NCI-H82 (cell line): ENCODE results near the gene UBE2O.

Source experiments
- DNase-seq: peaks from one replicate; lab custom pipeline; 2025; lab: John Stamatoyannopoulos, UW

The UBE2O gene

DNA sequence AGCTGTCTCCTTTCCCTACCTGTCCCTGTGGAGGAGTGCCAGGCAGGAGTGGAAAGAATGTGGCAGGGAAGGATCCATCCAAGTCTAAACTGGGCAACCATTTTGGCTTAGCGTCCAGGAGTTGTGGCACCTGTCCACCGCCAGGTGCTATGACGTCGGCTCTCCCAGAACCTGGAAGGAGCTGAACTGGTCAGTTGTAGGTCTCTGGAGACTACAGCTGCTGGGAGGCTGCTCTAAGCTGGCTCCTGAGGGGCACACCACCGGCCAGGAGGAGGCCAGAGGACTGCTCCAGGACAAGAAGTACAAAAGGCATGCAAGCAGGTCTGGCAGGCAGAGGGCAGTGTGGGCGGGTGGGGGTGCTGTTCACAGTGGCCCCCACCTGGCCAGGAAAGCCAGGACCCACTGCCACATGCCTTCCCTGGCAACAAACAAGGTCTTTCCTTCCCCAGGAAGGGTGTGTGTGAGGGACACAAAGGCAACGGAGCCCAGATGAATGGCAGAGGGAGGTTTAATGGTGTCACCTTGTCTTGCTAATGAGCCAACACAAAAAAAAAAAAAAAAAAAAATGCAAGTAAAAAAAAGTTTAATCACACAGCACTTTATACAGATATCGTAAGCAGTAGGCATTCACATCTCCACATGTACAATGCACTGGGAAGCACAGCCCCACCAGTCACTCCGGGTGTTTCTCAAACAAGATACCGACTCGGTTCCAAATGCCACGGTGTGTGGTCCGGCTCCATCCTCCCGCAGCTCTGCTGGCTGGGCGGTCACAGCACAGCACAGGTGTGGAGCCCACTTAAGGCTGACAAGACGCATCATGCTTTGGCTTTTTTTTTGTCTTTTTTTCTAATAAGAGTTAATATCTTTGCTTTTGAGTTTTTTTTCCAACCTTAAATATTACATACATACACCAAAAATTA lies 63.7 kb downstream of the UBE2O start:
- no peak for DNase-seq

DNA sequence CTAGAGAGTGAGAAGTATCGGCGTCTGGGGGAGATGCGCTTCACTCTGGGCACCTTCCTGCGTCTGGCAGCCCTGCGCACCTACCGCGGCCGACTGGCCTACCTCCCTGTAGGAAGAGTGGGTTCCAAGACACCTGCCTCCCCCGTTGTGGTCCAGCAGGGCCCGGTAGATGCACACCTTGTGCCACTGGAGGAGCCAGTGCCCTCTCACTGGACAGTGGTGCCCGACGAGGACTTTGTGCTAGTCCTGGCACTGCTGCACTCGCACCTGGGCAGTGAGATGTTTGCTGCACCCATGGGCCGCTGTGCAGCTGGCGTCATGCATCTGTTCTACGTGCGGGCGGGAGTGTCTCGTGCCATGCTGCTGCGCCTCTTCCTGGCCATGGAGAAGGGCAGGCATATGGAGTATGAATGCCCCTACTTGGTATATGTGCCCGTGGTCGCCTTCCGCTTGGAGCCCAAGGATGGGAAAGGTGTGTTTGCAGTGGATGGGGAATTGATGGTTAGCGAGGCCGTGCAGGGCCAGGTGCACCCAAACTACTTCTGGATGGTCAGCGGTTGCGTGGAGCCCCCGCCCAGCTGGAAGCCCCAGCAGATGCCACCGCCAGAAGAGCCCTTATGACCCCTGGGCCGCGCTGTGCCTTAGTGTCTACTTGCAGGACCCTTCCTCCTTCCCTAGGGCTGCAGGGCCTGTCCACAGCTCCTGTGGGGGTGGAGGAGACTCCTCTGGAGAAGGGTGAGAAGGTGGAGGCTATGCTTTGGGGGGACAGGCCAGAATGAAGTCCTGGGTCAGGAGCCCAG lies 65.8 kb downstream of the UBE2O start:
- DNase-seq = no peak

DNA sequence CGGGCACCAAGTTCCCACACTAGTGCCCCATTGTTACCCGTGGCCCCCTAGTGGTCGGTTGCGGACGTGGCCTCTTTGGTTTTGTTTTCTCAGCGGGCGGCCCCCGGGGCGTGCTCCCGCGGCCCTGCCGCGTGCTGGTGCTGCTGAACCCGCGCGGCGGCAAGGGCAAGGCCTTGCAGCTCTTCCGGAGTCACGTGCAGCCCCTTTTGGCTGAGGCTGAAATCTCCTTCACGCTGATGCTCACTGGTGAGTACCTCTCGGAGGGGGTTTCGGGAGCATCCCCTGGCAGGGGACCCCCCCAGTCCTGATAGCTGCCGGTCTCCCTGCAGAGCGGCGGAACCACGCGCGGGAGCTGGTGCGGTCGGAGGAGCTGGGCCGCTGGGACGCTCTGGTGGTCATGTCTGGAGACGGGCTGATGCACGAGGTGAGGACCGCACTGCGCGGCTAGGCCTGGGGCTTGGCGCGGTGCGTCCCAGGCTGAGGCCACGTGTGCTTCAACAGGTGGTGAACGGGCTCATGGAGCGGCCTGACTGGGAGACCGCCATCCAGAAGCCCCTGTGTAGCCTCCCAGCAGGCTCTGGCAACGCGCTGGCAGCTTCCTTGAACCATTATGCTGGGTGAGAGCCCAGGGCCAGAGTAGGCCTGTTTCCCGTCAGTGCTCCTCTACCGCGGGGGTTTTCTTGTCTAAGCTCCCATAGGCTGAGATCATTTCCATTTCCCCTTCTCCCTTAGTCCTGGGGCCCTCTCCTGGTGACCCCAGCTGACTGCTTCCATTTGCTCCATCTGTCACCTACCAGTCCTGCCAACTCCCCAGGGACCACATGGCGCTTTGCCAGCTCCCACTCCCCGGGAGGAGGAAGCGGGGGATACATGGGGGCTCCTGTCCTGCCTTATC lies 66.8 kb downstream of the UBE2O start:
- peak; percentile 92 for DNase-seq

DNA sequence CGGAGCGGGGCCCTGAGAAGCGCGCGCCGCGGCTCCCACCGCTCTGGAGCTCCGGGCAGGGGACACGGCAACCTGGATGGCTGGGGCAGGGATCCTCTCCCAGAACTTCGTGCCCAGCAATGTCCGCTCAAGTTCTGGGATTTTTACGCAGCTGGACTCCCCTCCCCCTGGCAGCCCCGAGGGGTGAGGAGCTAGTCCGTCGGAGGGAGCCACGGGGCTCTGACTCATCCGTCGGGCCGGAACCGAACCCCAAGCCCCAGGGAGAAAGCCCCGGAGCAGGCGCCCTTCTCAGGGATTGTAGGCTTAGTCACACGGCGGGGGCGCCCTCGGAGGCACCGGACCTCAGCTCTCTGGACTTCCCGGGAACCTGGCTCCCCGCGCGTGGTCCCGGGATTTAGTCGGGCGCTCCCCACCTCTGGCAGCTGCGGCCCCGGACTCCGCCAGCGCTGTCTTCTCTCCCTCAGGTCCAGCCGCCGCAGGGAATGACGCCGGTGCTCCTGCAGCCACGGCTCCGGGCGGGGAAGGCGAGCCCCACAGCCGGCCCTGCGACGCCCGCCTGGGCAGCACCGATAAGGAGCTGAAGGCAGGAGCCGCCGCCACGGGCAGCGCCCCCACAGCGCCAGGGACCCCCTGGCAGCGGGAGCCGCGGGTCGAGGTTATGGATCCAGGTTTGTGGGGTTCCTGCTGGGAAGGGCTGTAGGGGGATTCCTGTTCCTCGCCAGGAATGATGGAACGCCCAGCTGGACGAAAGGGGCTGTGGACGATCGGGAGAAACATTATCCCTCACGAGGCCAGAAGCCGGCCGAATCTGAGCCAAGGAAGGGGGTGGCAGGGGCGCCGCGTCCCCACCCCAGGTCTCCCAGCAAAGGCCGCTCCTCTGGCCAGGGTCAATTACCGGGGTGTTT lies 67.7 kb downstream of the UBE2O start:
- peak; percentile 44 for DNase-seq

DNA sequence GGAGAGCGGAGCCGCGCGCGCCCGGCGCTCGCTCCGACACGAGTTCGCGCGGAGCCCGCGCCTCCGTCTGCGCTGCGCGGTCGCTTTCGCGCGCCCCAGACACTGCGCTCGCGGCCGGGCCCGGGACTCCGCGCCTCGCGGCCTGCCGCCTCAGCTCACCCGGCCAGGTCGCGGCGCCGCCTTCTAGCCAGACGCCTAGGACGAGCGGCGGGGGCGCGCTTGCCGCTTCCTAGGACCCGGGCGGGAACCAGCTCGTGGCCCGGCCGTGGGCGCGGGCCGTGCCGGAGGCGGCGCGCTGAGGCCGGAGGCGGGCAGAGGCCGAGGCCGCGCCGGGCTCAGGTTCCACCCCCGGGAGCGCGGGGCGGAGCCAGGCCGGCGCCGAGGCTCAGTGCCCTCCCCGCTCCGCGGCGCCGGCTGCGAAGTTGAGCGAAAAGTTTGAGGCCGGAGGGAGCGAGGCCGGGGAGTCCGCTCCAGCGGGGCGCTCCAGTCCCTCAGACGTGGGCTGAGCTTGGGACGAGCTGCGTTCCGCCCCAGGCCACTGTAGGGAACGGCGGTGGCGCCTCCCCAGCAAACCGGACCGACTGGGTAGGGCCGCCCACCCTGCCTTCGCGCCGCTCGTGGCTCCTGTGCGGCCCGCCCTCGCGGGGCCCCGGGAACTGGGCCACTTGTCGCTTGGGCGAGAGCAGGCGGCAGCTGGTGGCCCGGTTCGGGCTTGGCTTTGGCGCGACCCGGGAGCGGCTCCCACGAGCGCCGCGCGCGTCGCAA lies 68.5 kb downstream of the UBE2O start, which contains the start of gene SPHK1:
Gene SPHK1, plus strand, starts transcription at position 388 of the 765 bp plus-strand sequence. CDS start 1,036 bp downstream, outside the sequence.
- DNase-seq = peak; percentile 68

DNA sequence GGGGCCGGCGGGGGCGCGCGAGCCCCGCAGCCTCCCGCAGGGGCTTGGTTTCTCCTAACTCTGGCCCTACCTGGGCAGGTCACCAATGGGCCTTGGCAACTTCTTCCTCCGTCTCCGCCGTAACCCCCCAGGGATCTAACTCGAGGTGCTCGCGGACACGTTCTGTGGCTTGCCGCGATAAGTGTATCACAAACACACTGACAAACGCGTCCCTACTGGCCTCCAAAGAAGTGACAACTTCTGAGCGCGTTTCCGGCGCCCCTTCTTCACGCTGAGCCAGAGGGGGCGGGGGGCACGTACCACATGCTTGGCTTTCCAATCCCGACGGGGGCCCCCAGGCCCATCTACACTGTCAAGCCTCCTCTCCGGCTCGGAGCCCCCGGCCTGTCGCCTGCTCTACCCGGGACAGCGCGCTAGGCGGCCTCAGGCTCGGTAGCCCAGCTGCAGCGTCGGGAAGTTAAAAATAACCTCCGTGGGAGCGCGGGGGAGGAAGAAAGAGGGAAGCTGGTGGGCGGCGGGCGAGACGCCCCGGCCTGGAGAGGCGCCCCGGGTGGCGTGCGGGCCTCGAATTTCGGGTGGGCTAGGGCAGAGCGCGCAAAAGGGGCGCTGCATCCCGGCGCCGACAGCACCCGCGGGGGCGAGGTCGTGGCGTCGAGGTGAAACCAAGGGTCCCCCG lies 69.3 kb downstream of the UBE2O start:
- DNase-seq = peak; percentile 63

DNA sequence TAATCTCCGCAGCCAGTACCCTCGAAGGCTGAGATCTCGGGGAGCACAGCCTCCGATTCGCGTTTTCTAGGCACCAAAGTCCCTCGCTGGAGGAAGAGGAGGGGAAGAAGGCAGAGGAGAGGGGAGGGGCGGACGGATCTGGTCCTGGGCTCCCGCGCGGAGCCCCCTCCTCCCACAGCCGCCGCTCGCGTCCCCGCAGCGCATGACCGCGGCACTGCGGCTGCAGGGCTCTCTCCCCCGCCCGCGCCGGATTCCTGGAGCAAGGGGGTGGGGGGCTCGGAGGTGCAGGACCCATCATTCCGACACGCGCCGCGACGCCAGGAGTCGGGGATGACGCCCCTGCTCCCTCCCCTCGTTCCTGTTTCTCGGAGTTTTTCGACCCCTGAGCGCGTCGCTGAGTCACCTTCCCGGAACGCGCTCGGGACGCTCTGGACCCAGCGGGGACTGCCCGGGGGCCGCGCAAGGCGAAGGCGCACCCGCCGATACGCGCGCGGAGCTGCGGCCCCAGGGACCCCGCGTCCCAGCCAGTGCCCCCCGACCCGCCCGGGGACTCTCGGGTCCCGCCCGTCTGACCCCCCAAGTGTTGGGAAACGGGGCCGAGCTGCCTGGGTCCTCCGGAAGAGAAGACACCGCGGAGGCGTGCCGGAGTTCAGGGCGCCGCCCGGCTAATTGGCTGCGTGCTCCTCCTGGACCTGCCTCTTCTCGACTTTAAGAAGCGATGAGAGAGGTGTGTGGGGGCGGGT lies 70.0 kb downstream of the UBE2O start:
- DNase-seq = peak; percentile 56

DNA sequence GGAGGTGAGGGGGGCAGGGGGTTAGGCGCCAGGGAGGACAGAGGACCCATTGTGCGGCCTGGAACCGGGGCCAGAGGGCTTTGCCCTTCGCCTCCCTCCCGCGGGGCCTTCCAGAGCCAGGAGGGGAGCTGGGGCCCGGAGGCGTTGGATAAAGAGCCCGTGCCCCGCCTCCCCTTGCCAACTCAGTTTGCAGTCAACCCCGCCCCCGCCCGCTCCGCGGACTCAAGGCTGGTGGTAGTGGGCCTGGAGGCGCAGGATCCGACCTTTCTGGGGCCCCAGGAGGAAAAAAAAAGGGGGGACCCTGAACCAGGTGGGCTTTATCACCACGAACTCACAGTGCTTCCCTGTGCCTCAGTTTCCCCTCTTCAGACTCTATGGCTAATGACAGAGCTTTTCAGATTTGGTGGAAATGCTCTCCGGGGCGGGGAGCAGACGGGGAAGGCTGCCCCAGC lies 70.6 kb downstream of the UBE2O start:
- DNase-seq = no peak

DNA sequence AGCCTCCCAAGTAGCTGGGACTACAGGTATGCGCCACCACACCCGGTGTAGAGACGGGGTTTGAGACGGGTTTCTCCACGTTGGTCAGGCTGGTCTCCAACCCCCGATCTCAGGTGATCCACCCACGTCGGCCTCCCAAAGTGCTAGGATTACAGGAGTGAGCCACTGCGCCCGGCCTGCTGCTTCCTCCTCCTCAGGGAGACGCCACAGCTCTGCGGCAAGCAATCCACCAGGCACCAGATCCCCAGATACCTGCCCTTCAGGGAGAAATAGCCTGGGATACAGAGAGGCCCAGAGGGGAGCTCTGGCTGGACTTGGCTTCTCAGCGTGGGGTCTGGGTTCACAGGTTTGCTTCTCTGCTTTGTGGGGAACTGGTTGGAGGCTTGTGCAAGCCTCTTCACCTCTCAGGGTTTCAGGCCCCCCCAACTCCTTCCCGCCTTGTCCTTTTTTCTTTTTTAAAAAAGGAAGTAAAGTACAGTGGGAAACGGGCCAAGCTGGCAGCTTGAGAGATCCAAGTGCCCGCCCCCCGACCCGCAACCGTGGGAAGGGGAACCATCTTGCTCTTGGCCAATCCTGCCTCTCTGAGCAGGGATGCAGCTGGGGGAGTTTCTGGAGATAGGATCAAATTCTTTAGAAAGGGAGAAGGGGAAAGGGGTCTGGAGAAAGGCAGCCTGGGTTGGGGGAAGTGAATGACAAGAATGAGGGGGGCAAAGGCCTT lies 71.2 kb downstream of the UBE2O start:
- DNase-seq = no peak

DNA sequence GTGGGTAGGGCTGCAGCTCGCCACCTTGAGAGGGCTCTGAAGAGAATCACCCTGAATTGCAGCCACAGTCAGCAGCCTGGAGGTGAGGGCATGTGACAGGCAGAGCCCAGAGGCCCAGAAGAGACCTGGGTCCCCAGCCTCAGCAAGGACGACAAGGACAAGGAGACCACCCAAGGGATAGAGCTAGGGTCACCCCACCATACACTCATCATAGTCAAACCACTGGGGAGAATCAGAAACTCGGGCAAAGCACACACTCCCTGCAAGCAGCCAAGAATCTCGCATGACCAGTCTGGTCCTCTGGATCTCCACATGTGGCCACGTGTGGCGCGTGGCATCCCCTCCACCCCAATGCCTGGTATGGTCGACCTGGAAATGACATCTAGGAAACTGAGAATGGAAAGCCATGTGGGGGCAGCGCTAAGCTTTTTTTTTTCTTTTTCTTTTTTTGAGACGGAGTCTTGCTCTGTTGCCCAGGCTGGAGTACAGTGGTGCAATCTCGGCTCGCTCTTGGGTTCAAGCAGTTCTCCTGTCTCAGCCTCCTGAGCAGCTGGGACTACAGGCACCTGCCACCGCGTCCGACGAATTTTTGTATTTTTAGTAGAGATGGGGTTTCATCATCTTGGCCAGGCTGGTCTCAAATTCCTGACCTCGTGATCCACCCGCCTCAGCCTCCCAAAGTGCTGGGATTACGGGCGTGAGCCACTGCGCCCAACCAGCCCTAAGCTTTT lies 73.1 kb downstream of the UBE2O start:
- no peak for DNase-seq

DNA sequence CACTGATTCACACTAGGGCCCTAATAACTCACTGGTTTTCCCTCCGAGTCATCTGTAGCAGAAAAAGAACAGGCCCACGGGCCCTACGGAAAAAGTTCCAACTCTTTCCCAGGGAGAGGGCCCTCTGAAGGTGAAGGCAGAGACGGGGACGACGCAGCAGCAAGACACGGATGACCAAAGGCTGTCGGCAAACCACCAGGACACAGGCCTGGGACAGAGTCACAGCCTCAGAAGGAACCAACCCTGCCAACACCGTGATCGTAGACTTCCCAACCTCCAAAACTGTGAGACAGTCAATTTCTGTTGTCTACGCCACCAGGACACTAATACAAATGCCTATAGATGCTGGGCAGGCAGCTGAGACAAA lies 73.7 kb downstream of the UBE2O start:
- DNase-seq = no peak

DNA sequence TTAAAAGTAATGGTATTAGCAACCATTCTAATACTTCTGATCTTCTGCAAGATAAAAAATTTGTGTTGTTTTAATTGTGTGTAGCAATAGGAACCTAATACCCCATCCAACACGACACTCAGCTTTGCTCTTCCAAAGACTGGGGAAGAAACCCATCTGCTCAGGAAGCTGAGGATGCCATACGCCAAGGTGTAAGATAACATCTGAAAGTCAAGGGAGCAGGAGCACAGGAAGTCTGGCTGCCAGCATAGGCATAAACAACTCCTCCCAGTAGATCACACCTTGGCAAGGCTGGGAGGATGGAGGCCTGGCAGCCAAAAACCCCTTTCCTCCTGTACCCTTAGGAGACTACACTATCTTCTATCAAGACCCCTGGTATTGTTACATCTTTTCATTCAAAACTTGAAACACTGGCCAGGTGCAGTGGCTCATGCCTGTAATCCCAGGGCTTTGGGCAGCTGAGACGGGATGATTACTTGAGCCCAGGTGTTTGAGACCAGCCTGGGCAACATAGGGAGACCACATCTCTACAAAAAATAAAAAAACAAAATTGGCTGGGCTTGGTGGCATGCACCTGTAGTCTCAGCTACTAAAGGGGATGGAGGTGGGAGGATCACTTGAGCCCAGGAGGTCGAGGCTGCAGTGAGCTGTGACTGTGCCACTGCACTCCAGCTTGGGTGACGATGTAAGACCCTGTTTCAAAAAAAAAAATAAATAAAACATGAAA lies 74.2 kb downstream of the UBE2O start:
- no peak for DNase-seq

DNA sequence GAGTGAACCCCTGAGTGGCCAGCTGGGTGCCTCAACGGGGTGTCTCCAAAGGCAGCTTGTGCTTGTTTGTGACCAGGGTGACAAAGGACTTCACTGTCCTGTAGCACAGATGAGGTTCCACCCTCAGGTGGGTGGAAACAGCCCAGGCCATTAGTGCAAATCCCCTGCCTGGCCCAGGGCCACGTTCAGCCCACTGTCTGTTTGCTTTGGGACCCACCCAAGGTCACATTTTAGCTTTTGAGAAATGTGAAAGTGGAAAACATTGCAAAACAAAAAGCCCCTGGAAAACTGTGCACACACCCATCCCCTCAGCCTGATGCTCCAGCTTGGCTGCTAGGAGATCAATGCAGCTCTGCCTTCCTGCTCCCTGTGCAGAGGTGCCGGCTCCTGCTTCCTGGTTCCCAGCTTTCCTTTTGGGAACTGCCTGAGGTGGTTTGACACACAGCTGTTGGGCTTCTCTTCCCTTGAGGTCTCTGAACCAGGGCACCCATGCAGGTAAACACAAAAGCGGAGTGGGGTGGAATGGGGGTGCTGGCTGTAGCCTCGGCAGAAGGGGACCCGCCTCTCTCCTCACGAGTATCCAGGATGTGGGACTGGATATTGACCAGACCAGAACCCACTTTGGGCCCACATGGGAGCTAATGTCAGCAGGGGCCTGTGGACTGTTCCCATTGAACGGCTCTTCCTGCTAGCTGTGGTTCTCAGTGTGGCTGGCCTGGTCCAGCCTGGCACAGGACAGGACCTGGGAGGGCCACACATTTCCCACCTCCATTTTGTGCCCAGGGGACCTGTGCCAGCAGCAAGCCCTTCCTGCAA lies 76.4 kb downstream of the UBE2O start:
- no peak for DNase-seq

DNA sequence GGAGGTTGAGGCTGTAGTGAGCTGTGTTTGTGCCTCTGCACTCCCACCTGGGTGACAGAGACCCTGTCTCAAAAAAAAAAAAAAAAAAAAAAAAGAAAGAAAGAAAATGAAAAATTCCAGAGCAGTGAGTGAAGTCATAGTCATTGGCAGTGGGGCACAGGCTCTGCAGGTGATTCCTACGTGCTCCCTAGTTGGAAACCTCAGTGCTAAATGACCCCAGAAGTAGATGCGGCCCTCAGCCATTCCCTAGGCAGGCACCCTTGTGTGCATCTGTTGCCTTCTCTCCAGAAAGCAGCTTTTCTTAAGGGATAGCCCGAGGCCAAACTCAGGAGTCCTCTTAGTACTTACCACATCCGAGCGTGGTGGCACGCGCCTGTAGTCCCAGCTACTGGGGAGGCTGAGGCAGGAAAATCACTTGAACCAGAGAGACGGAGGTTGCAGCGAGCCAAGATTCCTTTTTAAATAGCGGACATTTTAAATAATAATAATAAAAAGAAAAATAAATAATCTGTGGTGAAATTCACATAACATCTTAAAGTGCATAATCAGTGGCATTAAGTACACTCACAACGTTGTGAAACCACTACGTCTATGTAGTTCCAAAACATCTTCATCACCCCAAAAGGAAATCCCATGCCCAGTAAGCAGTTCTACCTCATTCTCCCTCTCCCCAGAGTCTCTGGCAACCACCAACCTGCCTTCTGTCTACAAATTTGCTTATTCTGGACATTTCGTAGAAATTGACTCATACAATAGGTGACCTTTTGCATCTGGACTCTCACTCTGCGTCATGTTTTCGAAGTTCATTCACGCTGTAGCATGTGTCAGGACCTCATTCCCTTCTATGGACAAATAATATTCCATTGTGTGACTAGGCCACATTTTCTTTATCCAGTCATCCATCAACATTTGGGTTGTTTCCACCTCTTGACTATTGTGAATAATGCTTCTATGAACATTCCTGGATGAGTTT lies 81.0 kb downstream of the UBE2O start:
- DNase-seq = no peak
